Measurements from ENCODE around the gene ZNF398.

- TF ChIP-seq POLR2A (IDR thresholded peaks at IDR 0.05) (no peak), CTCF (IDR thresholded peaks at IDR 0.05) (no peak)
These were observed 81.7 kb downstream of the ZNF398 start for GRCh38 chr7:149228831-149229471.

Measured in gastroesophageal sphincter (tissue), 3 donors.